Measurements from ENCODE around the gene MRS2.
"Not testable (repeated sequence)": the region's sequence is repeated elsewhere in the genome, so short reads cannot be mapped to it uniquely, and the experiment has no call there.

The MRS2 gene

DNA sequence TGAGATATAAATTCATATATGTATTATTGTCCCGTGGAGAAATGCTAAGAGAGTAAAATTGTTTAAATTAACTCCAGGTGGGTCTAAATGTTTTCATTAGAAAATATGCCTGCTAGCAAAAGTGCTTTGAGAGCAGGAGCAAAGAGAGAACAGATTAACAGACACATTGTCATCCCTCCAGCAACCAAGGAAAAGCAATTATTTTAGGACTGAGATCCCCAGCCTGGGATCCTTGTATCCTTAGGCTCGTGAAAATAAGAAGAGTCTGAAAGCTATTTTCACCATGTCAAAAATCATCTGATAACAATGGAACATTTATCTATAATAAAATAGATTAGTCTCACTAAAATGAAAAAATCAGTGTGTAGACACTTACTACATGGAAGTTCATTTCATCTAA, 11.5 kb upstream of the MRS2 start:
- DNase-seq (ENCODE audit: low read depth in 2 of 2), result no peak

DNA sequence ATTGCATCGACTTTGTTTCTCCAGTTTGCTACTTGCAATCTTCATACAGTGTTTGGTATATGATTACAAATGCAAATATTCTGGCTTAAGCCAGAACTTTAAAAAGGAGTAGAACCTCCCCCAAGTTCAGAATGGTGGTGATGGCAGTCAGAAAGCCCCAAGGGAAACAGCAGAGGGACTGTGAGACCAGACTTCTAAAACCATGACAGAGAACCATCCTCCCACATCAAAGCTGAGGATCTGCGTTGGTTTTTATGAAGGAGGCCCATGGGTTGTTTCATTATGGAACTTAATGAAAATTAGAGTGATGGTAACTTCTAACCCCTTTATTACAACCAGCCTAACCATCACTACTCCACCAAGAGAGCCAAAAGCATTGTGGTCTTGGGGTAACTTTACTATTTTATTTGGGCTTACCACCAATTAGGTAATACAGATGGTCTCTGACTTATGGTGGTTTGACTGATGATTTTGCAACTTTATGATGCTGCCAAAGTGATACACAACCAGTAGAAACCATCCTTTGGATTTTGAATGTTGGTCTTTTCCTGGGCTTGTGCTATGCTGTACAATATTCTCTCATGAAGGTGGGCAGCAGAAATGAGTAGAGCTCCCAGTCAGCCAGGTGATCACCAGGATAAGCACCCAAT, 10.9 kb upstream of the MRS2 start:
- DNase-seq (ENCODE audit: low read depth in 2 of 2), result no peak

DNA sequence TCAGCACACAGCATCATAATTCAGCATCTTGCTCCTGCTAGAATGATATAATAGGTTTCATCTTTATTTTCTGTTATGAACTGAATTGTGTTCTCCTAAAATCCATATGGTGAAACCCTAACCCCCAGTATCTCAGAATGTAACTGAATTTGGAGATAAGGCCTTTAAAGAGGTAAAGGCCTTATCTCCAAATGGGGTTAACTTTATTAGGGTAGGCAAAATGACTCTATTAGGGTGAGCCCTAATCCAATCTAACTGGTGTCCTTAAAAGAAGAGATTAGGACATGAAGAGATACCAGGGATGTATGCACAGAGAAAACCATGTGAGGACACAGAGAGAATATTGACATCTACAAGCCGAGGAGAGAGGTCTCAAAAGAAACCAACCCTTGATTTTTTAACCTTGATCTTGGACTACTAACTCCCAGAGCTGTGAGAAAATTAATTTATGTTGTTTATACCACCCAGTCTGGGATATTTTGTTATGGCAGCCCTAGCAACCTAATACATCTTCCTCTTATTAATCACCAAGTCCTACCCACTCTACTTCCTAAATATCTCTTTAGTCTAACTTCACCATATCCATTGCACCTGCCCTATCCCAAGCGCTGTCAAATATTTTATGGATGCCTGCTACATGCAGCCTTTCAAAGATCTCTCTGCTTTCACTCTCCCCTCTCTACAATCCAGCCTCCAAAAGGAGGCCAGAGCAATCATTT, 8.5 kb upstream of the MRS2 start:
- no peak for DNase-seq (ENCODE audit: low read depth in 2 of 2)

DNA sequence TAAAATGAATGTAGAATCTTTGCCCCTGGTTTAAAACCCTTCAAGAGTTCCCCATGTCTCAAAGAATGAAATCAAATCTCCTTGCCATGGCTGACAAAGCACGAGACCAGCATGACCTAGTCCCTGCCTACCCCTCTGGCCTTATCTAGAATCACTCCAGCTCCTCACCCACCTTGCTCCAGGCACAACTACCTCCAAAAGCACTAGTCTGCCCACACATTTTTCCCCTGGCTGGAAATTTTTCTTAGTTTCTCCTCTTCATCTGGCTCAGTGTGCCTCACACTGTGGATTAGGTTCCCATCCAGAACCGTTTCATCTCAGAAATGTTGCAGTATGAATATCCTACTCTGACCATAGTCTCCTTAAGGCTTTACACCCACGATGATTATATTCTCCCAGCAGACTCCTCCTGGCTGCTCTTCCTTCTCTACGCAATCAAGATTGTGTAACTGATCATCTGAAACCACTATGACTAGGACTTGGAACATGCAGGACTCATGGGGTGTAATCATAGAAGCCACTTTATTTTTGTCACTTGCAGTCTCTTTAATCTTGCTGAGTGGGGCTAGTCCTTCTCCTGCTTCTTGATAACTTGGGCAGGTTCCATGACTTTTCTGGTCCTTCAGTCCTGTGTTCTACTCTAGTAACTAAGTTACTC, 7.8 kb upstream of the MRS2 start:
- no peak for DNase-seq (ENCODE audit: low read depth in 2 of 2)

DNA sequence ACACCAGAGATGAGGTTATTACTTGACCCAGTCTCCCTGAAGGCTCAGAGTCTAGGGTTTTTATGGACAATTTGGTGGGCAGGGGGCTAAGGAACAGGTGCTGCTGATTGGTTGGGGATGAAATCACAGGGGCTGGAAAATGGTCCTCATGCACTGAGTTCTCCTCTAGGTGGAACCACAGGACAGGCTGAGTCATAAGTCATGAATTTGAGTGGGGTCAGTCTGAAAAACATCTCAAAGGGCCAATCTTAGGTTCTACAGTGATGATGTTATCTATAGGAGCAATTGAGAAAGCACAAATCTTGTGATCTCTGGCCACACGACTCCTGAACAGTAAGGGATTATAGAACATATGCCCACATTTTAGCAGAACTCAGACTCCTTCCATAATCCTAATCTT, 5.9 kb upstream of the MRS2 start:
- DNase-seq (ENCODE audit: low read depth in 2 of 2), result no peak

DNA sequence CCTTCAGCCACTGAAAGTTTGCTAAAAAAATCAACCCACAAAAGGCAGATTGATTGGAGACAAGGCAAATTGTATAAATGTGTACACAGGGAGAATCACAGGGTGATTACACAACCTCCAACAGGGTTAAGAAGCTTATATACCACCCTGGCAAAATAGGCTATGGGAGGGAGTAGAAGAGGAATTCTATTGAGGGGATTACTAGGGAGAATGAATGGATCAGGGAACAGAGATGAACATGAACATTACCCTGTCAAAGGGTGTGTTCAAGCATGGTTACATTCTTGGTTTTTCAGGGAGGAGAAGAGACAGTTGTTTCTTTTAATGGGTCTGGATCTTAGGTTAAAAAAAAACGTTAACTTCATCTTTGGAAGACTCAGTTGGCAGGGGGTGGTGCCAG, 5.1 kb upstream of the MRS2 start:
- DNase-seq (ENCODE audit: low read depth in 2 of 2), result no peak

DNA sequence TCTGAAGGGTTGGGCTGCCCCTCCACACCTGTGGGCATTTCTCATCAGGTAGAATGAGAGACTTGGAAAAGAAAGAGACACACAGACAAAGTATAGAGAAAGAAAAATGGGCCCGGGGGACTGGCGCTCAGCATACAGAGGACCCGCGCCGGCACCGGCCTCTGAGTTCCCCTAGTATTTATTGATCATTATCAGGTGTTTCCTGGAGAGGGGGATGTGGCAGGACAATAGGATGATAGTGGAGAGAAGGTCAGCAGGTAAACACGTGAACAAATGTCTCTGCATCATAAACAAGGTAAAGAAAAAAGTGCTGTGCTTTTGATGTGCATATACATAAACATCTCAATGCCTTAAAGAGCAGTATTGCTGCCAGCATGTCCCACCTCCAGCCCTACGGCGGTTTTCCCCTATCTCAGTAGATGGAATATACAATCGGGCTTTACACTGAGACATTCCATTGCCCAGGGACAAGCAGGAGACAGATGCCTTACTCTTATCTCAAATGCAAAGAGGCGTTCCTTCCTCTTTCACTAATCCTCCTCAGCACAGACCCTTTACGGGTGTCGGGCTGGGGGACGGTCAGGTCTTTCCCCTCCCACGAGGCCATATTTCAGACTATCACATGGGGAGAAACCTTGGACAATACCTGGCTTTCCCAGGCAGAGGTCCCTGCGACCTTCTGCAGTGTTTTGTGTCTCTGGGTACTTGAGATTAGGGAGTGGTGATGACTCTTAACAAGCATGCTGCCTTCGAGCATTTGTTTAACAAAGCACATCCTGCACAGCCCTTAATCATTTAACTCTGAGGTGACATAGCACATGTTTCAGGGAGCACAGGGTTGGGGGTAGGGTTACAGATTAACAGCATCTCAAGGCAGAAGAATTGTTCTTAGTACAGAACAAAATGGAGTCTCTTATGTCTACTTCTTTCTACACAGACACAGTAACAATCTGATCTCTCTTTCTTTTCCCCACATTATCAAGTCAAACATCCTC, 2.4 kb upstream of the MRS2 start:
- DNase-seq (ENCODE audit: low read depth in 2 of 2), result not testable (repeated sequence)

DNA sequence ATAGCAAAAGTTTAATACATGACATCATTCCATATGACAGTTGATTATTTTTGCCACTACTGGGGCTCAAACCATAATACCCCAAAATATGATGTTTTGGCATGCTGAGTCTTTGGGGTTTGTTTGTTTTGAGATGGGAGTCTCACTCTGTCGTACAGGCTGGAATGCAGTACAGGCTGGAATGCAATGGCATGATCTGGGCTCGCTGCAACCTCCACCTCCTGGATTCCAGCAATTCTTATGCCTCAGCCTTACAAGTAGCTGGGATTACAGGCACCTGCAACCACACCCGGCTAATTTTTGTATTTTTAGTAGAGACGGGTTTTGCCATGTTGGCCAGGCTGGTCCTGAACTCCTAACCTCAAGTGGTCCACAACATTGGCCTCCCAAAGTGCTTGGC, 1.3 kb upstream of the MRS2 start:
- DNase-seq (ENCODE audit: low read depth in 2 of 2), result no peak

DNA sequence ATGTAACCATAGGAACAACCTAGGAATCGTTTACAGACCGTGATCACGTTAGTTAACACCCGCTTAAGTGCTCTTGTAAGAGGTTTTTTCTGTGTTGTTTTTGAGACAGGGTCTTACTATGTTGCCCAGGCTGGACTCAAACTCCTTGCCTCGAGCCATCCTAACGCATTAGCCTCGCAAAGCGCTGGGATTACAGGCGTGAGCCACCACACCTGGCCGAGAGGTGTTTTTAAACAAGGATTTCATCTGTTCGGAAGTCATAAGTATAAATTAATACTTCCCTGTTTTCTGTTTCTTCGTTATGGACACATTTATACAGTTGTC, 727 bp downstream of the MRS2 start:
- DNase-seq (ENCODE audit: low read depth in 2 of 2), result no peak

DNA sequence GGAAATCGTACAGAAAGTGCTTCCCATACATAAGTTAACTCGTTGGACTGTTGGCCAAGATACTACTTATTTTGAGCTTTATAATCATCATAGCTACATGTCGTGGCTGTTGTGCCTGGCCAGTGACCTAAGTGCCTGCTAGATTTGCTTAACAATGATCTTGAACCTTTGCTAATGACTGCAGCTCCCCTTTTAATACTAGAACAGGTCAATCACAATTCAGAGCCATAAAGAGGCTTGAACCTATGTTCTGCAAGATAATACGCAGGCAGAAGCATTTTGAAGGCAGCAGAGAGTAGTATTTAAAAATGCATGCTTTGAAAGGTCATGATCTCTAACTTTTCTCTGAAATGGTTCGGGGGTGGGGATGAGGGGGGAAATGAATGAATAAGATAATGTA, 2.5 kb downstream of the MRS2 start:
- no peak for DNase-seq (ENCODE audit: low read depth in 2 of 2)

DNA sequence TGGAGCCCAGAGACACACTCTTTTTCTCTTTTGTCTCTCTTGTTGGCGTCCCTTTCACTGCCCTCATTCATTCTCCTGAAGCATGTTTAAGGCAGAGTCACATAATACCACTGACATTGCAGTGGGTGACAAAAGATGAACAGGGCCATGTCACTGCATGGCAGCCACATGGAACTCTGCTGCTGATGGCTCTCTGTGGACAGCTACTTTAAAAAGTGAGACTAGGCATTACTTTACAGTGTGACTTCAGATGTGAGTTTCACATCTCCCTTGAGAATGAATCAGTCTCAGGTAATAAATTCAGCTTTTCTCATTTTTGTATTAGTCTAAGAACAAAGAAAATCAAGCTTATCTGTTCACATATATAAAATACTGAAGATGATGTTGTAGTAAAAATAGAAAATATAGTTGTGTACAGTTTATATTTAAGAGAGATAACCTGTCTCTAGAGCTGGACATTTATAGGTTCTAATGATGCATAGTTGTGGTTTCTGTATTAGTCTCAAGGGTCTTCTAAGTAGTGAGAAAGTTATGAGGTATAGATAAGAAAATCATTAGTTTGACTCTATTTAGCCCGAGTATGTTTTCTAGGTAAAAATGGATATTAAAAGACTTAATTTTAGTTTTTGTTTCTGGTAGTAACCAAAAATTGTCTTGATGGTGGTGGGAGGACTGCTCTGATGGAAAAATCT, 6.1 kb downstream of the MRS2 start:
- DNase-seq (ENCODE audit: low read depth in 2 of 2), result no peak

DNA sequence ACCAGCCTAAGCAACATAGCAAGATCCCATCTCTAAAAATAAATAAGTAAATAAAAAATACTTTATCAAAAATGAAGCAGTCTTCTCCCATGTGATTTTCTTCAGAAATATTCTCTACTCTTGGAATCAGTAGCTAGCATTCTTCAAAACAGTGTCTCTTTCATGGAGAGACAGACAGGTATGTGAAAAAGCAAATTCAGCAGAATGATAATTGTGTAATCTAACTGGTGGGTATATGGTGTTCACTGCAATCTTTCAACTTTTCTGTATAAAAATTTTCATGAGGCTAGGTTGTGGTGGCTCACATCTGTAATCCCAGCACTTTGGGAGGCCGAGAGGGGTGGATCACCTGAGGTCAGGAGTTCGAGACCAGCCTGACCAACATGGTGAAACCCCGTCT, 7.9 kb downstream of the MRS2 start:
- DNase-seq (ENCODE audit: low read depth in 2 of 2), result no peak

DNA sequence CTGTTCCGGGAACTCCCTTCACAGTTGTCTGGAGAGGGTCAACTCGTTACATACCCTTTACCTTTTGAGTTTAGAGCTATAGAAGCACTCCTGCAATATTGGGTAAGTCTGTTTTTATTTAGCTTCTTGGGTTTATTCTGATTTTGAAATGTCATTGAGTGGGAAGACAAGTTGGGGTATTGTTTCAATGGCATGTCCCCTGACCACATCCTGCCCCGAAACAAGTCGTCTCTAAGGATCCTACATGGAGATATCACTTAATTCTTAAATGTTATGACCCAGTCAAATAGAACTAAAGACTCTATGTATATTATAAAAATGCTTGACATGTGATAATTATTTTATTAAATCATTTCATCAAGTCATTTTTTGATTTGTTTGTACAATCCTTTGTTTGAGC, 9.6 kb downstream of the MRS2 start:
- no peak for DNase-seq (ENCODE audit: low read depth in 2 of 2)

DNA sequence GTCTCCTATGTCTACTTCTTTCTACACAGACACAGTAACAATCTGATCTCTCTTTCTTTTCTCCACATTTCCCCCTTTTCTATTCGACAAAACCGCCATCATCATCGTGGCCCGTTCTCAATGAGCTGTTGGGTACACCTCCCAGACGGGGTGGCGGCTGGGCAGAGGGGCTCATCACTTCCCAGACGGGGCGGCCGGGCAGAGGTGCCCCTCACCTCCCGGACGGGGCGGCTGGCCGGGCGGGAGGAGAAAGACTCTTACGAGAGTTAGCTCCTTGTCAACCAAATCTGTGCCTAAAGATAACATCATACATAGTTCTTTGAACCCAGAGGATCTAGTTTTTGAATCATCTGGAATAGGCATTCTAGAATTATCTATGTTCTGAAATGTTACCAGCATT, 11.8 kb downstream of the MRS2 start:
- DNase-seq (ENCODE audit: low read depth in 2 of 2), result not testable (repeated sequence)

DNA sequence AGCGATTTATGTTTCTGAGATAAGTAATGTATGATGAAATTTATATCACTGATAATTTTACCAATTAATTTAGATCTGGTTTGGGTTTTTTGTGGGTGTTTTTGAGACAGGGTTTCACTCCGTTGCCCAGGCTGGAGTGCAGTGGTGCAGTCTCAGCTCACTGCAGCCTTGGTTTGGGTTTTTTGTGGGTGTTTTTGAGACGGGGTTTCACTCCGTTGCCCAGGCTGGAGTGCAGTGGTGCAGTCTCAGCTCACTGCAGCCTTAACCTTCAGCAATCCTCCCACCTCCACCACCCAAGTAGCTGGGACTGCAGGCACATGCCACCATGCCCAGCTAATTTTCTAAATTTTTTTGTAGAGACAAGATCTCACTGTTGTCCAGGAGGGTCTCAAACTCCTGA, 13.0 kb downstream of the MRS2 start:
- no peak for DNase-seq (ENCODE audit: low read depth in 2 of 2)

DNA sequence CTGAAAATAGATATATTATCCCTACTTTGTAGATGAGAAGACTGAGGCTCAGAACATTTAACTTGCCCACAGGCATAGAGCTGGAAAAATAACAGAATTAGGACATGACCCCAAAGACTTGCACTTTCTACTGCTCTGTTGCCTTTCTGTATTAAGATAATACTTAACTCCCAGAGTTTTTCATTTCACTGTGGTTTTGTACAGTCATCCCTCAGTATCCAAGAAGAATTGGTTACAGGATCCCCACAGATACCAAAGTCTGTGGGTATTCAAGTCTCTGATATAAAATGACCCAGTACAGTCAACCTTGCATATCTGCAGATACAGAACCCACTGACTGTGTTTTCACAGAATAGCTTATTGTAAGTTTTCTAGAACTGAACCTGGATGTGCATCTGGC, 16.8 kb downstream of the MRS2 start:
- DNase-seq (ENCODE audit: low read depth in 2 of 2), result no peak

DNA sequence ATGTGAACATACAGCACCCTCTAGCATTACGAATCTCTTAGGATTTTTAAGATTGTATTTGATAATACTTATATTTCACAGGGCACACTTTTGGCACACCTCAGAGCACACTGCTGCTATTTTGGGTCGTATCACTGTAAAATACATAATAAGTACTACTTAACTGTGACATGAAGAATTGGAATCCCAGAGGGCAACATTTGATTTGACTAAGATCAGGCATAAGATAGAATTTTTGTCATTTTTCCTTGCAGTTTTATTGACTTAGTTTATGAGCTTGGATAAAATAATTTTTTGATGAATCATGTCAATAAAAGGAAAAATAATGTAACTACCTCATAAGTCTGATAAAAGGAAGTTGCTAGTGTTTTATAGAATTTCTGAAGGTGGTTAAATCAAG, 22.4 kb downstream of the MRS2 start:
- no peak for DNase-seq (ENCODE audit: low read depth in 2 of 2)

DNA sequence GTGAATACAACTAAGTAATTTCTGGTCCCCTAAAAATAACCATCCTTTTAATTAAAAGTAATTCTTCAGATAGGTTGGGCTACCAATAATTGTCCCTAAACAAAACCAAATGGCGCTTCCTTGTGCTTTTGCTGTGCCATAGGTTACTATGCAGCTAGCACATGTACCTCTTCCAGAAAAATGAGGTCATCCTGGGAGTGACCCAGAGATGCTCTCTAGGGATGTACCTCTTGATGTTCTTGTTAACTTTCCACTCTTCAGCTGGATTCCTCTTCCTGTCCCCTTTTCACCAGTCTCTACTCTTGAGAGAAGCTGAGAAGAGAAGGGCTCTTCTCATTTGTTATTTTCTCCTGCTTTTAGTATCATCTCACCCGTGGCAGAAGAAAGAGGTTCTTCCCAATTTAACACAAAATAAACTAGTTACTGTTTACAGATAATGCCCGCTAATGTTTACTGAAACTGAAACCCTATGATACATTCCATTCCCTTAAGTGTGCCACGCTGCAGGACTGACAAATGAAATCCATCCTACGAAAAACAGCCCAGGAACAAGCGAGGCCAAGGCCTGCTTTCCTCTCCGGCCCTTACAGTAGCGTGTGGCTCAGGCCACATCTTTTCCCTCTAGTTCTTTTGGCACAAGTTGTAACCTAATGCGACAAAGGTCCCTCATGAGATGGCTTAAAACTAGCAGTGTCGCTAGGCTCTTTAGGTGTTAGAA, 24.2 kb downstream of the MRS2 start:
- no peak for DNase-seq (ENCODE audit: low read depth in 2 of 2)

DNA sequence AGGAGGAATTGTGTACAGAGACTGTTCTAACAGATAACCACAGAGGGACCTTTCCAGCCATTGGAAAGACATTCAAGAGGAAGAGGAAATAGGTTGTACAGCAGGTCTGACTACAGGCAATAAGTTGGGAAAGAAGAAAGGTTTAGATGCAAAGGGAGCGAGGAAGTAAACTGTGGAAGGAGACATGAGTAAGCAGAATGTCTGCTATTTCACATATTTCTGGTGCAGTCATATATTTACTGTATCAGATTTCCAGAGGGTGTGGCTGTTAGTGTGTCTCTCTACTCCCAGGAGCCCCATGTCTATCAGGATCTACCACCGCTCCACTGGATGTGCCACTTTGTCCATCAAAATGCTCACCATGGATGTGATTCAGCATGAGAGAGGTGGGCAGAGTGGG, 25.9 kb downstream of the MRS2 start:
- DNase-seq (ENCODE audit: low read depth in 2 of 2), result no peak

DNA sequence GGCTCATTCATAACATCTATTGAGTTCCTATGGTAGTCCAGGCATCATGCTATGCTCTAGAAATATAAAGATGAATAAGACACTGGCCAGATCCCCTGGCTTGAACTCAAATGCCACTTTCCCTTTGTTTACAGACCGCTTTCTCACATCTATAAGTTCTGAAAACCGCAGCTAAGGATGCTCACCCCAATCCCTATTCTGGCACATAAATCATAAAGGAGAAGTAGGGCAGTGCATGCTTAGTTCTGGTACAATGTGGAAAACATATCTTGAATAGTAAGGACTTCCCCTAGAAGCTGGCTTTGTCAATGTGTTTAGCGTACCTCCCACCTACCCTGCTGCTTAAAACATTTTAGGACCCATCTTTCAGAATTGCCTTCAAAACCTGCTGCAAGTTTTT, 26.4 kb downstream of the MRS2 start:
- no peak for DNase-seq (ENCODE audit: low read depth in 2 of 2)

DNA sequence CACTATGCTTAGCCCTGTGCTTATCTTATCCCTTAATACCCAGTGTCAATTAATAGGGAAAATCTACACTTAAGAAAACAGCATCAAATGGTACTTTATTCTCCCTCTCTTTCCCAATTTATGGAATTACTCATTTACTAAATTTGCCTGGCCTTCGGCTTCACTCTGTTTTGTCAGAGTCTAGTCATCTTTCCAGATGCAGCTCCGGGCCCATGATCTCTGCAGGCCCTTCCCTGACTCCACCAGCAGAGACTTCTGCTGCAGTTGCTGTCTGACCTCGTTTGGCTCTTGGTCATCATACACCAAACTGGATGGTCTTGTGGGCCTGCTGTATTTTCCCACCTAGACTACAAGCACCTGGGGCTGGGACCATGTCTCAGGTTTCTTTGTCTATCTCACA, 27.4 kb downstream of the MRS2 start:
- DNase-seq (ENCODE audit: low read depth in 2 of 2), result no peak

Data from stimulated activated CD4-positive, alpha-beta T cell treated with anti-CD3 and anti-CD28 coated beads, Interleukin-12 subunit alpha, Interleukin-12 subunit beta, amount 100 ng/mL, for 24 hours (primary cell).